ENCODE data around the gene C4orf50. TPM values are rescaled to one million over a fixed set of nuclear protein-coding genes. Genes with fewer than 3 reads are reported as not detected.

C4orf50 gene
- total and polyA plus RNA-seq, 2 experiments from 2014 or later: 0.06 to 0.31 TPM

DNA sequence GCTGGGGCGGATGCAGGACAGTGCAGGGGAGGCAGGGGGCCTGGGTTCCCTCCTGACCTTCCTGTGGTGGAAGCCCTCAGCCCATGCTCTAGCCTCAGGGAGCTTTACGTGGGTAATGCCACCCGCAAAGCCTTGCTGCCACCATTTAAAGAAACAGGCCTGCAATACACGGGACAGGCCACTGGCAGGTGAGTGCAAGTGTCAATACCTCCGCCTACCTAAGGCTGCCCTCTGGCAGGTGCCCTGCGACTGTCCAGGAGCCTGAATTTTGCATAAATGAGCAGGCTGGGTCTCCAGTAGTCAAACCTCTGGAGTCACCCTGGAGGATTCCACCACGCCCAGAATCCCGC, 131.2 kb downstream of the C4orf50 start (continued):
- TF ChIP-seq, protein P1, sequence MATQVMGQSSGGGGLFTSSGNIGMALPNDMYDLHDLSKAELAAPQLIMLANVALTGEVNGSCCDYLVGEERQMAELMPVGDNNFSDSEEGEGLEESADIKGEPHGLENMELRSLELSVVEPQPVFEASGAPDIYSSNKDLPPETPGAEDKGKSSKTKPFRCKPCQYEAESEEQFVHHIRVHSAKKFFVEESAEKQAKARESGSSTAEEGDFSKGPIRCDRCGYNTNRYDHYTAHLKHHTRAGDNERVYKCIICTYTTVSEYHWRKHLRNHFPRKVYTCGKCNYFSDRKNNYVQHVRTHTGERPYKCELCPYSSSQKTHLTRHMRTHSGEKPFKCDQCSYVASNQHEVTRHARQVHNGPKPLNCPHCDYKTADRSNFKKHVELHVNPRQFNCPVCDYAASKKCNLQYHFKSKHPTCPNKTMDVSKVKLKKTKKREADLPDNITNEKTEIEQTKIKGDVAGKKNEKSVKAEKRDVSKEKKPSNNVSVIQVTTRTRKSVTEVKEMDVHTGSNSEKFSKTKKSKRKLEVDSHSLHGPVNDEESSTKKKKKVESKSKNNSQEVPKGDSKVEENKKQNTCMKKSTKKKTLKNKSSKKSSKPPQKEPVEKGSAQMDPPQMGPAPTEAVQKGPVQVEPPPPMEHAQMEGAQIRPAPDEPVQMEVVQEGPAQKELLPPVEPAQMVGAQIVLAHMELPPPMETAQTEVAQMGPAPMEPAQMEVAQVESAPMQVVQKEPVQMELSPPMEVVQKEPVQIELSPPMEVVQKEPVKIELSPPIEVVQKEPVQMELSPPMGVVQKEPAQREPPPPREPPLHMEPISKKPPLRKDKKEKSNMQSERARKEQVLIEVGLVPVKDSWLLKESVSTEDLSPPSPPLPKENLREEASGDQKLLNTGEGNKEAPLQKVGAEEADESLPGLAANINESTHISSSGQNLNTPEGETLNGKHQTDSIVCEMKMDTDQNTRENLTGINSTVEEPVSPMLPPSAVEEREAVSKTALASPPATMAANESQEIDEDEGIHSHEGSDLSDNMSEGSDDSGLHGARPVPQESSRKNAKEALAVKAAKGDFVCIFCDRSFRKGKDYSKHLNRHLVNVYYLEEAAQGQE (IDR thresholded peaks at IDR 0.05; ENCODE audit: unreplicated experiment): no peak
- no peak for TF ChIP-seq POLR2AphosphoS5 (IDR thresholded peaks at IDR 0.05; ENCODE audit: low read depth)
- TF ChIP-seq STAT1 (IDR thresholded peaks at IDR 0.05; ENCODE audit: unreplicated experiment): no peak
- TF ChIP-seq, protein P2, sequence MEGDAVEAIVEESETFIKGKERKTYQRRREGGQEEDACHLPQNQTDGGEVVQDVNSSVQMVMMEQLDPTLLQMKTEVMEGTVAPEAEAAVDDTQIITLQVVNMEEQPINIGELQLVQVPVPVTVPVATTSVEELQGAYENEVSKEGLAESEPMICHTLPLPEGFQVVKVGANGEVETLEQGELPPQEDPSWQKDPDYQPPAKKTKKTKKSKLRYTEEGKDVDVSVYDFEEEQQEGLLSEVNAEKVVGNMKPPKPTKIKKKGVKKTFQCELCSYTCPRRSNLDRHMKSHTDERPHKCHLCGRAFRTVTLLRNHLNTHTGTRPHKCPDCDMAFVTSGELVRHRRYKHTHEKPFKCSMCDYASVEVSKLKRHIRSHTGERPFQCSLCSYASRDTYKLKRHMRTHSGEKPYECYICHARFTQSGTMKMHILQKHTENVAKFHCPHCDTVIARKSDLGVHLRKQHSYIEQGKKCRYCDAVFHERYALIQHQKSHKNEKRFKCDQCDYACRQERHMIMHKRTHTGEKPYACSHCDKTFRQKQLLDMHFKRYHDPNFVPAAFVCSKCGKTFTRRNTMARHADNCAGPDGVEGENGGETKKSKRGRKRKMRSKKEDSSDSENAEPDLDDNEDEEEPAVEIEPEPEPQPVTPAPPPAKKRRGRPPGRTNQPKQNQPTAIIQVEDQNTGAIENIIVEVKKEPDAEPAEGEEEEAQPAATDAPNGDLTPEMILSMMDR (conservative IDR thresholded peaks at IDR 0.05; ENCODE audit: low read depth in 2 of 2): no peak
- TF ChIP-seq CREB1 (CRISPR knock-in tag; IDR thresholded peaks at IDR 0.05; ENCODE audit: low read depth): no peak
- TF ChIP-seq EZH2phosphoT487 (IDR thresholded peaks at IDR 0.05; ENCODE audit: unreplicated experiment): no peak
- TF ChIP-seq ZNF114 (CRISPR knock-in tag; IDR thresholded peaks at IDR 0.05): no peak
- TF ChIP-seq NANOG (IDR thresholded peaks at IDR 0.05; ENCODE audit: borderline replicate concordance): no peak
- no peak for TF ChIP-seq ZNF331 (CRISPR knock-in tag; IDR thresholded peaks at IDR 0.05; ENCODE audit: low read depth)
- TF ChIP-seq, protein P3, sequence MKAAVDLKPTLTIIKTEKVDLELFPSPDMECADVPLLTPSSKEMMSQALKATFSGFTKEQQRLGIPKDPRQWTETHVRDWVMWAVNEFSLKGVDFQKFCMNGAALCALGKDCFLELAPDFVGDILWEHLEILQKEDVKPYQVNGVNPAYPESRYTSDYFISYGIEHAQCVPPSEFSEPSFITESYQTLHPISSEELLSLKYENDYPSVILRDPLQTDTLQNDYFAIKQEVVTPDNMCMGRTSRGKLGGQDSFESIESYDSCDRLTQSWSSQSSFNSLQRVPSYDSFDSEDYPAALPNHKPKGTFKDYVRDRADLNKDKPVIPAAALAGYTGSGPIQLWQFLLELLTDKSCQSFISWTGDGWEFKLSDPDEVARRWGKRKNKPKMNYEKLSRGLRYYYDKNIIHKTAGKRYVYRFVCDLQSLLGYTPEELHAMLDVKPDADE (IDR thresholded peaks at IDR 0.05): no peak
- no peak for TF ChIP-seq JUNB (IDR thresholded peaks at IDR 0.05; ENCODE audit: unreplicated experiment)

DNA sequence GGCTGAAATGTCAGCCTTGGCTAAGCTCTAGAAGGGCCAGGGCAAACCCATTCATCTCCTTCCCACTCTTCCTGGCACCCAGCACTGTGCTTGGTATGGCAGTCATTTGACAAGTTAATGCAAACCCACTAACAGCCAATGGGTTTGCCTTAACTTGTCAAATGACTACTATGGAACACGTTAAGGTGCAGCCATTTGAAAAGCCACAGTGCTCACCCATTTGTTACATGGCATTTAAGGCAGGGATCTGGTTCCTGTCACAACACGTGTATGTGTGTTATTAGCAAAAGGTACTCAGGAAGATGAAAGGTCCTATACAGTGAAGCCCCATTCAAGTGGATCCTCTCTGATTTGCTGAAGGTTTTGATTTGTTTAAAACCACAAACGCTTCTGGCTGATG, 132.5 kb downstream of the C4orf50 start:
- H3K4me3 ChIP-seq: no peak overlapping the region
- peaks cover 40% of the 10 kb centered on the region for H3K4me1 ChIP-seq (ENCODE audit: insufficient read depth)
- Mint-ChIP-seq H3K4me3 (no peak overlapping the region), H3K36me3 (ENCODE audit: low read depth) (no peaks in the 10 kb centered on the region), H3K27ac (no peak overlapping the region), H3K9me3 (no peaks in the 10 kb centered on the region), H3K4me1 (peaks cover 48% of the 10 kb centered on the region), H3K27me3 (ENCODE audit: insufficient read depth, low read depth, poor library complexity) (peaks cover 25% of the 10 kb centered on the region)
- ATAC-seq: no peak
- H3K9me2 ChIP-seq (ENCODE audit: insufficient read depth): no peaks in the 10 kb centered on the region
- 0 out of 2 replicates have a peak, but pooled peaks cover 4% of the 10 kb centered on the region for H3F3A ChIP-seq (replicated peaks; ENCODE audit: low read depth)
- H2AFZ ChIP-seq: no peak overlapping the region
- peaks cover 66% of the 10 kb centered on the region for H4K20me1 ChIP-seq (replicated peaks; ENCODE audit: insufficient read depth)
- peaks cover 76% of the 10 kb centered on the region for H3K79me2 ChIP-seq (replicated peaks; ENCODE audit: insufficient read depth)
- DNase-seq (ENCODE audit: low spot score): no peak
- H3K27ac ChIP-seq (ENCODE audit: low read depth): no peak overlapping the region
- peaks cover 13% of the 10 kb centered on the region for H3K27me3 ChIP-seq (ENCODE audit: insufficient read depth)
- no peaks in the 10 kb centered on the region for H3K36me3 ChIP-seq (ENCODE audit: insufficient read depth)
- H3K4me2 ChIP-seq: 0 out of 2 replicates have a peak overlapping the region, but pooled peaks have one; percentile 26
- TF ChIP-seq CREB1 (CRISPR knock-in tag; IDR thresholded peaks at IDR 0.05; ENCODE audit: low read depth) (no peak), NANOG (IDR thresholded peaks at IDR 0.05; ENCODE audit: borderline replicate concordance) (no peak), POLR2AphosphoS5 (IDR thresholded peaks at IDR 0.05; ENCODE audit: low read depth) (no peak), STAT1 (IDR thresholded peaks at IDR 0.05; ENCODE audit: unreplicated experiment) (no peak), ZNF114 (CRISPR knock-in tag; IDR thresholded peaks at IDR 0.05) (no peak)
- TF ChIP-seq, protein P3 (IDR thresholded peaks at IDR 0.05): no peak
- TF ChIP-seq, protein P1 (IDR thresholded peaks at IDR 0.05; ENCODE audit: unreplicated experiment): no peak
- TF ChIP-seq, protein P2 (conservative IDR thresholded peaks at IDR 0.05; ENCODE audit: low read depth in 2 of 2): no peak

All from GM23338 (cell line).